Thyroid gland (tissue), 4 donors: ENCODE data around the gene SAMHD1. TPM values are rescaled to one million over a fixed set of nuclear protein-coding genes. Genes with fewer than 3 reads are reported as not detected.

Experiments used
- DNase-seq, 2 donors: peaks; one replicate each; pipeline ENCODE4 v3.0.0-alpha.2; 2019
- H3K27ac ChIP-seq, 3 donors: fragments of 200-600 bp; sonication (generic); 1 replicate in 2 of 3; 2 replicates in 1 of 3; pipeline ENCODE4 v1.5.1; 2016 to 2019; ENCODE audit warnings: mild to moderate bottlenecking in 1 of 3, moderate library complexity in 1 of 3
- H3K27me3 ChIP-seq: fragments of 200-600 bp; sonication (generic); one replicate; pipeline ENCODE4 v1.5.1; 2019
- H3K36me3 ChIP-seq, 2 donors: fragments of 200-600 bp; sonication (generic); one replicate each; pipeline ENCODE4 v1.5.1; 2016 to 2019
- H3K4me1 ChIP-seq, 2 donors: fragments of 200-600 bp; sonication (generic); one replicate each; pipeline ENCODE4 v1.5.1; 2017 to 2019
- H3K4me3 ChIP-seq, 3 donors: fragments of 200-600 bp; sonication (generic); replicated peaks in 1 of 3; 1 replicate in 2 of 3; 2 replicates in 1 of 3; pipeline ENCODE4 v1.5.1; 2016; ENCODE audit warnings: mild to moderate bottlenecking in 1 of 3
- H3K9me3 ChIP-seq: fragments of 200-600 bp; sonication (generic); one replicate; pipeline ENCODE4 v1.5.1; 2017
- CTCF ChIP-seq, 6 experiments: fragments of 200-600 bp in 3 of 6; fragments of 450-650 bp in 3 of 6; sonication (generic) in 3 of 6; IDR thresholded peaks; one replicate each; pipeline ENCODE4 v1.5.1; 2016 to 2019; ENCODE audit warnings: antibody characterized with exemption in 6 of 6, mild to moderate bottlenecking in 2 of 6, inconsistent platforms in 1 of 6, moderate library complexity in 1 of 6
- POLR2A ChIP-seq, 2 donors: fragments of 450-650 bp; IDR thresholded peaks; one replicate each; pipeline ENCODE4 v1.6.1; 2017; ENCODE audit warnings: antibody characterized with exemption in 2 of 2, mild to moderate bottlenecking in 2 of 2, moderate library complexity in 1 of 2
- WGBS, 2 donors: methylation state at CpG; one replicate each; pipeline ENCODE4 v1.1.5; 2017; 5-methylcytosine and 5-hydroxymethylcytosine counted together
- intact Hi-C: fragments of 100-400 bp; cut with DNase I; formaldehyde crosslinking; loops from one replicate; pipeline ENCODE4 v1.15.1; 2023
- total RNA-seq, 4 donors: library from RNA; depleted of rRNA; stranded (reverse); fragments of >200 nt; gene quantifications; one replicate each; pipeline ENCODE4 v1.2.3, GENCODE V29; 2016

The SAMHD1 gene
- total RNA-seq, 4 donors from 2014 or later: 60.6 to 227 (median 112) TPM

GRCh38 chr20:36865076-36865860, 86.2 kb downstream of the SAMHD1 start:
- Histone ChIP-seq H3K4me3 (no peak overlapping the region), H3K4me1 (peaks cover 30 to 47% of the 10 kb centered on the region in 2 donors), H3K9me3 (no peaks in the 10 kb centered on the region), H3K36me3 (no peaks in the 10 kb centered on the region), H3K27ac (peak overlapping the region; percentile 58 to 84 (median 74)), H3K27me3 (no peaks in the 10 kb centered on the region)
- DNase-seq: peak; percentile 89 to 92
- WGBS, 2 donors: 39 to 66% methylated on average over 5 to 7 of the region's 9 CpGs
- TF ChIP-seq POLR2A (IDR thresholded peaks at IDR 0.05) (no peak), CTCF (IDR thresholded peaks at IDR 0.05) (peak in 2 of 6 experiments; percentile 5 to 42)
- intact Hi-C loops: loop anchor here (10.0 kb wide), 1 partner anchor 310 kb away; no protein-coding TSS in a partner anchor

- TF ChIP-seq POLR2A (IDR thresholded peaks at IDR 0.05): peak; percentile 46 to 80
- TF ChIP-seq CTCF (IDR thresholded peaks at IDR 0.05): no peak
- Histone ChIP-seq H3K4me1 (peaks cover 44 to 67% of the 10 kb centered on the region in 2 donors), H3K27me3 (no peaks in the 10 kb centered on the region), H3K4me3 (peak overlapping the region in 1 of 3 donors; percentile 70), H3K36me3 (no peaks in the 10 kb centered on the region), H3K27ac (peak overlapping the region; percentile 34 to 94 (median 92)), H3K9me3 (no peaks in the 10 kb centered on the region)
- WGBS, 2 donors: 0 to 1% methylated on average over 15 to 25 of the region's 129 CpGs
- no peak for DNase-seq
- intact Hi-C loops: loop anchor here (5.0 to 10.0 kb wide), 2 partner anchors 46 to 308 kb away; no protein-coding TSS in a partner anchor
These were observed 88.4 kb downstream of the SAMHD1 start for GRCh38 chr20:36862857-36863668.

- peak overlapping the region; percentile 79 to 94 (median 92) for H3K27ac ChIP-seq
- H3K27me3 ChIP-seq: no peaks in the 10 kb centered on the region
- intact Hi-C loops: loop anchor here (5.0 to 10.0 kb wide), 2 partner anchors 45 to 307 kb away; no protein-coding TSS in a partner anchor
- 17 to 21% methylated on average over 15 to 26 of the region's 45 CpGs for WGBS, 2 donors
- H3K36me3 ChIP-seq: no peaks in the 10 kb centered on the region
- DNase-seq: peak; percentile 80 to 87
- TF ChIP-seq CTCF (IDR thresholded peaks at IDR 0.05) (no peak), POLR2A (IDR thresholded peaks at IDR 0.05) (peak in 1 of 2 donors; percentile 66)
- H3K4me3 ChIP-seq: peak overlapping the region; percentile 19 to 70 (median 33)
- H3K4me1 ChIP-seq: peaks cover 52 to 76% of the 10 kb centered on the region in 2 donors
- no peaks in the 10 kb centered on the region for H3K9me3 ChIP-seq
These were observed 89.4 kb downstream of the SAMHD1 start for GRCh38 chr20:36861875-36862801.

GRCh38 chr20:36861625-36861874, 90.0 kb downstream of the SAMHD1 start:
- Histone ChIP-seq H3K4me1 (peaks cover 55 to 76% of the 10 kb centered on the region in 2 donors), H3K4me3 (peak overlapping the region in 1 of 3 donors; percentile 70), H3K27ac (peak overlapping the region; percentile 79 to 94 (median 92)), H3K27me3 (no peaks in the 10 kb centered on the region), H3K9me3 (no peaks in the 10 kb centered on the region), H3K36me3 (no peaks in the 10 kb centered on the region)
- intact Hi-C loops: loop anchor here (5.0 to 10.0 kb wide), 2 partner anchors 44 to 307 kb away; no protein-coding TSS in a partner anchor
- peak; percentile 46 to 53 for DNase-seq
- 14 to 23% methylated on average over 5 of the region's 7 CpGs for WGBS, 2 donors
- TF ChIP-seq POLR2A (IDR thresholded peaks at IDR 0.05) (no peak), CTCF (IDR thresholded peaks at IDR 0.05) (no peak)
